ENCODE data around the gene PIGL.

The PIGL gene

DNA sequence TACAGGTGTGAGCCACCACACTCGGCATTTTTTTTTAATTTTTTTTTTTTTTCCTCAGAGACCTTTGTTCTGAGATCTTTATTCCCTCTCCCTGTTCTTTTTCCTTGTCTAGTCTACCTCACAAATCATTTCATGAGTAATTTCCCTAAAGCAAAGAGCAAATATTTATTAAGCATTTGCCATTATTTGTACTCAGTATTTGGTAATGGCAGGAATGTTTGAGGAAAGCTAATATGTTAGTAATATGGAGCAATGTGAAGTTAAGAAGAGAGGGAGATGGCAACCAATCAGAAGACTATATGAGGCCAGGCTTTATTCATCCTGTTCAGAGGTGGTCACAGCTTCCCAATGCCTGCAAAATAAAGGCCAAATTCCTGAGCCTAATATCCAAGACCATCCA is 122.9 kb downstream of the PIGL start:
- Histone ChIP-seq H3K9me3 (ENCODE audit: severe bottlenecking) (no peaks in the 10 kb centered on the region), H3K36me3 (peaks cover 36% of the 10 kb centered on the region), H3K27ac (no peak overlapping the region), H3K4me3 (ENCODE audit: low read depth, low read length) (no peak overlapping the region), H3K27me3 (ENCODE audit: insufficient read depth, low read depth, severe bottlenecking) (no peaks in the 10 kb centered on the region)
- TF ChIP-seq, protein P1, sequence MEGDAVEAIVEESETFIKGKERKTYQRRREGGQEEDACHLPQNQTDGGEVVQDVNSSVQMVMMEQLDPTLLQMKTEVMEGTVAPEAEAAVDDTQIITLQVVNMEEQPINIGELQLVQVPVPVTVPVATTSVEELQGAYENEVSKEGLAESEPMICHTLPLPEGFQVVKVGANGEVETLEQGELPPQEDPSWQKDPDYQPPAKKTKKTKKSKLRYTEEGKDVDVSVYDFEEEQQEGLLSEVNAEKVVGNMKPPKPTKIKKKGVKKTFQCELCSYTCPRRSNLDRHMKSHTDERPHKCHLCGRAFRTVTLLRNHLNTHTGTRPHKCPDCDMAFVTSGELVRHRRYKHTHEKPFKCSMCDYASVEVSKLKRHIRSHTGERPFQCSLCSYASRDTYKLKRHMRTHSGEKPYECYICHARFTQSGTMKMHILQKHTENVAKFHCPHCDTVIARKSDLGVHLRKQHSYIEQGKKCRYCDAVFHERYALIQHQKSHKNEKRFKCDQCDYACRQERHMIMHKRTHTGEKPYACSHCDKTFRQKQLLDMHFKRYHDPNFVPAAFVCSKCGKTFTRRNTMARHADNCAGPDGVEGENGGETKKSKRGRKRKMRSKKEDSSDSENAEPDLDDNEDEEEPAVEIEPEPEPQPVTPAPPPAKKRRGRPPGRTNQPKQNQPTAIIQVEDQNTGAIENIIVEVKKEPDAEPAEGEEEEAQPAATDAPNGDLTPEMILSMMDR (IDR thresholded peaks at IDR 0.05; ENCODE audit: low read depth, low read length): no peak
- no peak for DNase-seq

DNA sequence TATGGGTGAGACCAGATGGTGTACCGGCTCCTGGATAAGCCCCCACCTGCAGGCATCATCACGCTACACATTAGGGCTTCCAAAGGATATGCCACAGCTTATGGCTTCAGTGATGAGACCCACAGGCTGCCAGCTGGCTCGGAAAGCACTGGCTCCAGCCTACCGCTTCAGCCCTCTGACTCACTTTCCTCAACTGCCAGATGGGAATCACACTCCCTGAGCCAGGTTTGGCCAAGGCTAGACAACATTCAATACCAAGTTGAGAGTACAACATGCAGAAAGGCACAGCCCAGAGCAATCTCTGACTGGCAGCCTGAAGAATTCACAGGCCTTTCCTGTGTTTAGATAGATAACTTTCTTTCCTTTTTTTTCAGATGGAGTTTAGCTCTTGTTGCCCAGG is 126.0 kb downstream of the PIGL start:
- H3K4me3 ChIP-seq (ENCODE audit: low read depth, low read length): no peak overlapping the region
- TF ChIP-seq, protein P1 (IDR thresholded peaks at IDR 0.05; ENCODE audit: low read depth, low read length): no peak
- peaks cover 66% of the 10 kb centered on the region for H3K36me3 ChIP-seq
- peak; percentile 20 for DNase-seq
- no peaks in the 10 kb centered on the region for H3K27me3 ChIP-seq (ENCODE audit: insufficient read depth, low read depth, severe bottlenecking)
- peak overlapping the region; percentile 31; the same call in 1 of the 2 replicates for H3K27ac ChIP-seq
- no peaks in the 10 kb centered on the region for H3K9me3 ChIP-seq (ENCODE audit: severe bottlenecking)

DNA sequence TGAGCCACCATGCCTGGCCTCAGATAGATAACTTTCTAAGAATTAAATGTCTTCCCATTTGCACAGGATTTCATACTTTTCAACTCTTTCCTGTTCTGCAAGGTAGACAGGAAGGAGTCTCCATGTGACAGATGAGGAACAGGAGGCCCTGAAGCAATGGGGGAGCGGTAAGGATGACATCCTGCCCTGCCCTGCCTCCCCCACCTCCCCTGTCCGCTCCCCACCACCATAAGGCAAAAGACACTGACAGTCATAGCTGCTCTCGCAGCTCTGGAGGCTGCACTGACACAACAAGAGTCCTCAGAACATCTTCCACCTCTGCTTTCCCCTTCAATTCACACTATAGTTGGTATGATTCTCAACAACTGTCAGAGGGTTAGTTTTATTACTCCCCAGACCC is 126.6 kb downstream of the PIGL start:
- Histone ChIP-seq H3K36me3 (peaks cover 72% of the 10 kb centered on the region), H3K9me3 (ENCODE audit: severe bottlenecking) (no peaks in the 10 kb centered on the region), H3K4me3 (ENCODE audit: low read depth, low read length) (no peak overlapping the region), H3K27ac (no peak overlapping the region), H3K27me3 (ENCODE audit: insufficient read depth, low read depth, severe bottlenecking) (no peaks in the 10 kb centered on the region)
- TF ChIP-seq, protein P1 (IDR thresholded peaks at IDR 0.05; ENCODE audit: low read depth, low read length): no peak
- no peak for DNase-seq

- DNase-seq: no peak
- Histone ChIP-seq H3K27ac (no peak overlapping the region), H3K27me3 (ENCODE audit: insufficient read depth, low read depth, severe bottlenecking) (no peaks in the 10 kb centered on the region), H3K9me3 (ENCODE audit: severe bottlenecking) (no peaks in the 10 kb centered on the region), H3K4me3 (ENCODE audit: low read depth, low read length) (no peak overlapping the region), H3K36me3 (peaks cover 91% of the 10 kb centered on the region)
- TF ChIP-seq, protein P1 (IDR thresholded peaks at IDR 0.05; ENCODE audit: low read depth, low read length): no peak
Observed at GRCh38 chr17:16345565-16345964, 128.6 kb downstream of the PIGL start.

GRCh38 chr17:16346721-16347271 is 129.8 kb downstream of the PIGL start:
- TF ChIP-seq, protein P1 (IDR thresholded peaks at IDR 0.05; ENCODE audit: low read depth, low read length): no peak
- peaks cover 97% of the 10 kb centered on the region for H3K36me3 ChIP-seq
- no peak for DNase-seq
- H3K27me3 ChIP-seq (ENCODE audit: insufficient read depth, low read depth, severe bottlenecking): no peaks in the 10 kb centered on the region
- no peaks in the 10 kb centered on the region for H3K9me3 ChIP-seq (ENCODE audit: severe bottlenecking)
- H3K27ac ChIP-seq: no peak overlapping the region
- no peak overlapping the region for H3K4me3 ChIP-seq (ENCODE audit: low read depth, low read length)

GRCh38 chr17:16348586-16348985 is 131.6 kb downstream of the PIGL start:
- TF ChIP-seq, protein P1 (IDR thresholded peaks at IDR 0.05; ENCODE audit: low read depth, low read length): no peak
- Histone ChIP-seq H3K9me3 (ENCODE audit: severe bottlenecking) (peaks cover 2% of the 10 kb centered on the region), H3K27ac (no peak overlapping the region), H3K4me3 (ENCODE audit: low read depth, low read length) (no peak overlapping the region), H3K36me3 (peaks cover 91% of the 10 kb centered on the region), H3K27me3 (ENCODE audit: insufficient read depth, low read depth, severe bottlenecking) (no peaks in the 10 kb centered on the region)
- no peak for DNase-seq
